ENCODE measurements around the gene KLF13.

KLF13 gene

DNA sequence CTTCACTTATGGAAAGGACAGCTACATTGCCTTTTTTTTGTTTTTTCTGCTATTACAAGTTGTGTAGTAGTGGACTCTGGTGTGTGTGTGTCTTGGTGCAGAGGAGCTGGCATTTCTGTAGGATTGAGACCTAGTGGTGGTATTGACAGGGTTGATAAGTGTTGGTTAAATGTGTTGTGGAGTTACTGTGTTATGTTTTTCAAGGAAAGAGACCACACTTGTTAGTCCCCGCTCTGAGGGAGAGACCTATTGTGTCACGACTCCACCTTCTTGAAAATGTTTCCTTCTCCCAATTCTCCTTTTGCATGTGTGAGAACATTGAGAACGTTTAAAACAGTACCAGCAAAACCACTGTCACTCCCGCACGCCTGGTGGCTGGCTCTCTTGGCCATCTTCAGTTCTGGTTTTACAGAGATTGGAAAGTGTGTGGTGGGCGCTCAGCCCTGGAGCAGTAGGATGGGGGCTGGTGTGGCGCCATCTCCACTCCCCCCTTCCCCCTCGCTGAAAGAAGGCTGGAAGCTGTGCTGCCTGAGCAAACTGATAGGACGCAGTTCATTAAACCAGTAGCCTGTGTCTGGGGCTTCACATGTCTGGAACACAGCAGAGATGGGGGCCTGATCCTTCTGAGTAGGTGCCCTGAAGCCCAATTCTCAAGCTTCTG is 5.5 kb downstream of the KLF13 start:
- no peak for DNase-seq (ENCODE audit: low spot score)

GRCh38 chr15:31332681-31333071 is 6.0 kb downstream of the KLF13 start:
- no peak for DNase-seq (ENCODE audit: low spot score)

DNA sequence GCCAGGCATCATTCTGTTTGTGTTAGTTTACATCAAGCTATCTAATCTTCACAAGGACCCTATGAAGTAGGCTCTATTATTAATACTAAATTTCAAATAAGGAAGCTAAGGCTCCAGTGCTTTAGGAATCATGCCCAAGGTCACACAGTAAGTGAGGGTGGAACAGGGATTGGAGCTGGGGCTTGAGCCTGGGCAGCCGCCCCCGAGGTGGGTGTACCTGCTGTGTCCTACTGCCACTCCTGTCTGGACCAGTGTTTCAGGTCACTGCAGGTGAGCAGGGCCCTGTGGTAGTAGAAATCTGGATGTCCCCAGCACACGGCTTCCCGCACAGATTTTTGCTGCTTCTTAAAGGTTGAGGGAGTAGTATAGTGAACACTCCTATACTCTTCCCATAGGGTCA is 6.5 kb downstream of the KLF13 start:
- no peak for DNase-seq (ENCODE audit: low spot score)

GRCh38 chr15:31333820-31334219 is 7.2 kb downstream of the KLF13 start:
- DNase-seq (ENCODE audit: low spot score) = no peak

GRCh38 chr15:31335989-31336592 is 9.5 kb downstream of the KLF13 start:
- no peak for DNase-seq (ENCODE audit: low spot score)

DNA sequence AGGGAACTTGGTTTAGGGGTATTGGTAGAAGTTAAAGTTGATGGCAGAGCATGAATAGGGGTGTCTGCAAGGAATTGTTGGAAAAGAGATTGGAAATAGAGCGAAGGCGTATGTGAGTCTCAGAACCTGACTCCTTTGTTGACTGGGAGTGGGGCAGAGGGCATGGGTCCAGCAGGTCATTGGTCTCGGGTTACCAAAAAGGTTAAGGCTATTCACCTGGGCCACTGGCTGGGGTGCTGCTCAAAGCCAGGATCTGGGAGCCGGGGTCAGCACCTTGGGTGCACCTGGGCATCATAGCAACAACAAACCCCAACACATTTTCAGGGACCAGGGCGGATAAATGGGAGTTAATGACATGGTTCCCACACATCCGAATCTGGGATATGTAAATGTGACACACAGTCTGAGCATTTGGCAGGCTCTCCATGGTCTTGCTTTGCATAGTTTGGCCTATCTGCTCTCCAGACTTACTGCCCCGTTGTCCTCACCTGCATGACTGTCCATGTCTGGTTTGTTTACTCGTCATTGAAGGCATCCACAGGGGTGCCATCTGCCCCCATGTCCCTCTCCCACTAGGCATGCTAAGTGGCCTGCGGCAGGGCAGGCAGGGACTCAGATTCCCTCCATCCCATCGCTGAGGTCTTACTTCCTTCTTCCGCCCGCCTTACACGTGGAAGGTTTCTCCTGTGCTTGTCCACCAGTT is 10.1 kb downstream of the KLF13 start:
- DNase-seq (ENCODE audit: low spot score) = no peak

- DNase-seq (ENCODE audit: low spot score) = no peak
Observed at GRCh38 chr15:31337352-31338031, 10.9 kb downstream of the KLF13 start.

DNA sequence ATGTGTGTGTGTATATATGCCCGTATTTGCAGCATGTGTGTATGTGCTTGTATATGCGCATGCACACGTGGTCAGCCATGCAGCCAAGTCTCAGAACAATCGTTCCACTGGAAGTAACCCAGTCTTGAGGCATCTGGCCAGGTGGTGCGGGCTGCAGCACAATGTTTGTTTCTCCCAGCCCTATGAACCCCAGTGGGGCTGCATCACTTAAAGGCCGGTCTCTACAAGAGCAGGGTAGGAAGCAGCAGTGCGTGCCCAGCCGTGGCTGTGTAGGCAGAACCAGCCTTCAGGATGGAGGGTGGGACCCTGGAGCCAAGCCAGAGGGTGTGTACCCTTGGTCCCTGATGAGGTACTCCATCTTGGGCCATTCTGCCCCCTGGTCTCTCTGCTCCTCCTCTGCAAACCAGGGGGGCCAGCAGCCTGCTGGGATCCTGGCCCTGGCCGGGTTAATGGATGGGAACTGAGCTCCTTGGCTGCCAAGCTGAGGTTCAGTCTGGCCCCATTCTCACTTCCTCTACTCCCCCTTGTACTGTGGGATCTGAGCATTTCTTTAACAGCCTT is 11.8 kb downstream of the KLF13 start:
- no peak for DNase-seq (ENCODE audit: low spot score)

DNA sequence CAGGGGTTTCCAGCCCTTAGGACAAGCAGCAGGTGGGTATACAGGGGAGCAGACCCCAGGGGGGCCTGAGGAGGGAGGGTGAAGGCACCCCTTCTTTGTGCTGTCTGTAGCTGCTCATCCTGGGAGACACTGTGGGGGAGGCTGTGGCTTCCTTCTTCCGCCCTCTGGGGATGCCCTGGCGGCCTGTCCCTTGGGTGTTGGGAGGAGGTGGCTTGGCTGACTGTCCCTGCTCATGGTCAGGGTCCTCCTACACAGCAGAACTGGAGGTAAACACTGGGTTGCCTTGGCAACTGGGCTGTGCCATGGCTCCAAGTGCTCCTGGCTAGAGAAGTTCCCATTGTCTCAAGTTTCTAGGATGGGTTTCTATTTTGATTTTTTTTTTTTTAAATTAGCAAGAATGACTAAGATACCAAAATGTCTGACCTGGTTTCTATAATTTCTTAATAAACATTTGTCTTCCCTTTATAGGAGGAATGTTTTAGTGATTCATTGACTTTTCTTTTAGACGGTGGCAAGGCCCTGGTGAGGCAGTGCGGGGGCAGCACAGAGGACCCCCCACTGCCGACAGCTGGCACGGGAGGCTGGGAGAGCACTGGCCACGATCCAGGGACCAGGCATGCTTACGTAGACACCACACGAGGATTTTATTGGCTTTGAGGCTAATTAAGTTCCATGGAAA is 12.4 kb downstream of the KLF13 start:
- peak; percentile 47 for DNase-seq (ENCODE audit: low spot score)

DNA sequence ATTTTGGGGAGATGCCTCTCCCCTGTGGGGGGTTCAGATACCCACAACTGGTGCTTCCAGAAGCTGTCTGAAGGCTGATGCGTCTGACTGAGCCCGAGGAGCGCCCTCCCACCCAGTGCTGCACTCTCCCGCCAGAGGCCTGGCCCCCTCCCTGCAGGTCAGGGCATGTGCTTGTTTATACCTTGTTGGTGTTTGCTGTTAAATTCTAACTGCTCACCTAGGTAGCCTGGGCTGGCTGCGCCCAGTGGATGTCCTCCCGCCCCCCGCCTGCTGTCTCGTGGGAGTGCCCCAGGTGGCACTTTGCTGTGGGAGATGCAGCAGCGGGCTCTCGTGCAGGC is 12.9 kb downstream of the KLF13 start:
- no peak for DNase-seq (ENCODE audit: low spot score)

DNA sequence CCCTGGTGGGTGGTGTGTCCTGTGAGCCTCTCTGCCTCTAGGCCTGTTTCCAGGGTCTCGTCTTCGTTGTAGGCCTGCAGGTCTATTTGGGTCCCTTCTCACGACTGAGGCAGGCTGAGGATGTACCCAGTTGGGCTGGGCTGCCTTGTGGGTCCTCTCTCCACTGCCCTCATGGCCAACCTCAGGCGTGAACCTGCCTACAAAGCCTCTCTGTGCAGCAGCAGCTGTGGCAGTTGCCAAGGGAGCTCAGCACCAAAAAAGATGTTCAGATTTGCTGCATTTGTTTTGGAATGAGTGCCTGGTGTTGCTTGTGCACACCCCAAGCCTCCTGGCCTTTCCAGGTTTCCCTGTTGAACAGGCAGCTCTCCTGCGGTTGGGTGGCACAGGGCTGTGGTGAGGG is 13.4 kb downstream of the KLF13 start:
- DNase-seq (ENCODE audit: low spot score) = no peak

- DNase-seq (ENCODE audit: low spot score) = no peak
Observed at GRCh38 chr15:31340592-31340991, 14.0 kb downstream of the KLF13 start.

- DNase-seq (ENCODE audit: low spot score) = peak; percentile 71
Observed at GRCh38 chr15:31341071-31341470, 14.4 kb downstream of the KLF13 start.

- DNase-seq (ENCODE audit: low spot score) = no peak
Observed at GRCh38 chr15:31341496-31342195, 15.0 kb downstream of the KLF13 start.

GRCh38 chr15:31342381-31342780 is 15.7 kb downstream of the KLF13 start:
- no peak for DNase-seq (ENCODE audit: low spot score)

- no peak for DNase-seq (ENCODE audit: low spot score)
Observed at GRCh38 chr15:31342781-31343626, 16.4 kb downstream of the KLF13 start.

DNA sequence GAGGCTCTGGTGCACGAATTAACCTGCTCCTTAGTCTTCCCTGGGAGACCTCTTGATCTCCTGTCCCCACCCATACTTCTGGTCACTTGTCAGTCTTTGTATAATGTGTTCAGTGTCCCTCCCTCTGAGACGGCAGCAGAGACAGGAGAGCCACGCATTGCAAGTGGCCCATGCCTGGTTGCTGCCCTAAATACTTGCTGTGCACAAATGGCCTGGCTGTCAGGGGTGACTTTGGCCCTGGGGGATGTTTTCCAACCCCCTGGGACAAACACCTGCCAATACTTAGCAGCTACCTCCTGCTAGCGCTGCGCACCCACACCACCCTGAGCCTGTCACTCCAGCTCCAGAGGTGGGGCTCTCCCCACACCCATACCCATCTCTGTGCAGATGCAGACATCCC is 17.2 kb downstream of the KLF13 start:
- no peak for DNase-seq (ENCODE audit: low spot score)

GRCh38 chr15:31344266-31344665 is 17.6 kb downstream of the KLF13 start:
- DNase-seq (ENCODE audit: low spot score) = no peak

GRCh38 chr15:31344823-31345605 is 18.4 kb downstream of the KLF13 start:
- DNase-seq (ENCODE audit: low spot score) = no peak

All from putamen (tissue), 1 donor.